T-cell (primary cell): Measurements from ENCODE around the gene ANHX. TPM values are rescaled to one million over a fixed set of nuclear protein-coding genes. Genes with fewer than 3 reads are reported as not detected.

Source experiments
- ATAC-seq, 4 experiments: fragments of 200-7000 bp in 3 of 4; fragments of 150-1000 bp in 1 of 4; cut with Tn5 transposase; replicated peaks in 1 of 4; 1 replicate in 3 of 4; 2 replicates in 1 of 4; pipeline ENCODE4 v1.10.0; 2021; ENCODE audit warnings: moderate library complexity in 3 of 4, mild to moderate bottlenecking in 2 of 4, moderate number of reproducible peaks in 1 of 4
- CTCF ChIA-PET, 2 donors: fragments of 300-600 bp; sonication (Branson Sonifier 250); formaldehyde crosslinking; loops; one replicate each; lab custom pipeline; 2022; ENCODE audit warnings: antibody characterized with exemption in 2 of 2; lab: Charles Lee
- POLR2A ChIA-PET, 2 donors: fragments of 300-600 bp; sonication (Branson Sonifier 250); formaldehyde crosslinking; loops; one replicate each; lab custom pipeline; 2022; ENCODE audit warnings: antibody characterized with exemption in 2 of 2; lab: Charles Lee
- DNase-seq, 35 experiments: peaks; one replicate each; pipeline versions ENCODE4 v3.0.0 to v3.0.0-alpha.2; 2013 to 2023
- H3K27ac ChIP-seq: one replicate; pipeline ENCODE4 v1.5.1; 2013; ENCODE audit warnings: low read length
- H3K27me3 ChIP-seq, 2 experiments: replicated peaks in 1 of 2; 1 replicate in 1 of 2; 2 replicates in 1 of 2; pipeline versions ENCODE4 v1.6.1 to v1.7.0; 2013; ENCODE audit warnings: low read length in 1 of 2, mixed read lengths in 1 of 2; ENCODE audit not compliant: control insufficient read depth in 2 of 2, insufficient read depth in 2 of 2; ENCODE audit errors: extremely low read depth in 1 of 2
- H3K36me3 ChIP-seq, 2 donors: 1 replicate in 1 of 2; 2 replicates in 1 of 2; pipeline versions ENCODE4 v1.6.1 to v1.7.0; 2013; ENCODE audit warnings: low read length in 1 of 2; ENCODE audit not compliant: control insufficient read depth in 2 of 2, insufficient read depth in 1 of 2; ENCODE audit errors: extremely low read depth in 1 of 2
- H3K4me1 ChIP-seq, 2 experiments: 1 replicate in 1 of 2; 2 replicates in 1 of 2; pipeline versions ENCODE4 v1.6.1 to v1.7.0; 2013; ENCODE audit warnings: low read length in 2 of 2, mixed read lengths in 1 of 2; ENCODE audit not compliant: insufficient read depth in 2 of 2, control insufficient read depth in 1 of 2; ENCODE audit errors: extremely low read depth in 1 of 2
- H3K4me3 ChIP-seq, 2 donors: 1 replicate in 1 of 2; 2 replicates in 1 of 2; pipeline versions ENCODE4 v1.5.1 to v1.7.0; 2013; ENCODE audit warnings: mild to moderate bottlenecking in 2 of 2, low read length in 1 of 2, moderate library complexity in 1 of 2; ENCODE audit not compliant: control insufficient read depth in 1 of 2; ENCODE audit errors: extremely low read depth in 1 of 2
- H3K9me3 ChIP-seq: 2 replicates; pipeline ENCODE4 v1.7.0; 2013
- H3K27ac Mint-ChIP-seq, 2 donors: one replicate each; pipeline ENCODE4 v1.8.0; 2020 to 2021; ENCODE audit warnings: mild to moderate bottlenecking in 2 of 2, mixed read lengths in 2 of 2
- H3K27me3 Mint-ChIP-seq, 2 donors: one replicate each; pipeline ENCODE4 v1.8.0; 2021 to 2022; ENCODE audit warnings: mixed read lengths in 2 of 2
- H3K36me3 Mint-ChIP-seq: one replicate; pipeline ENCODE4 v1.8.0; 2021; ENCODE audit warnings: mixed read lengths
- H3K4me1 Mint-ChIP-seq, 3 donors: one replicate each; pipeline ENCODE4 v1.8.0; 2020 to 2022; ENCODE audit warnings: mixed read lengths in 3 of 3, mild to moderate bottlenecking in 1 of 3
- H3K4me3 Mint-ChIP-seq, 3 donors: one replicate each; pipeline ENCODE4 v1.8.0; 2020 to 2022; ENCODE audit warnings: mild to moderate bottlenecking in 3 of 3, mixed read lengths in 3 of 3, moderate library complexity in 3 of 3
- H3K9me3 Mint-ChIP-seq, 3 donors: one replicate each; pipeline ENCODE4 v1.8.0; 2020 to 2022; ENCODE audit warnings: mixed read lengths in 3 of 3
- WGBS: methylation state at CpG from one replicate; pipeline ENCODE4 v1.1.5; 2013; ENCODE audit warnings: missing lambda C conversion rate; ENCODE audit not compliant: insufficient coverage; 5-methylcytosine and 5-hydroxymethylcytosine counted together
- total RNA-seq, 35 experiments: library from RNA in 6 of 35; stranded (reverse) in 6 of 35; fragments of 120-200 nt in 1 of 35; gene quantifications; one replicate each; pipeline versions ENCODE4 v1.2.1 to v1.2.4 and lab custom pipeline; 2013 to 2026

Gene ANHX
- total RNA-seq, 5 donors from 2014 or later (not counting 1 experiment from before 2014, with no cell fraction given): not detected

DNA sequence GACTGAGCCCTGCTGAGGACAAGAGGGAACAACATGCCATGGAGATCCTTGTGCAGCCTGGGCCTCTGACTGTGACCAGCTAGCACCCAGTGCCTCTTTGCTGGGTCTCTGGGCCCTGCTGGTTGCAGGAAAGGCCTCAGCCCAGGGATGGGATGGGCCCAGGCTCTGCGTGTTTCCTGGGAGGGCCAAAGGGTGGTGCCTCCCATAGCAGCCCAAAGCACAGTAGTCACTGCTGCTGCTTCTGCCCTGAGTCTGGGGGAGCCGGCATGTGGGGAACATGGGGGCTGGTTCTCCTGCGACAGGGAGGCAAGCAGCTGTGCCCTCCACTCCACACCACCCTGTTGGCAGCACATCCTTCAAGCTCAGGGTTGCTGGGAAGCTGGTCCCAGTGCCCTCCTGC lies 18.5 kb downstream of the ANHX start:
- no peaks in the 10 kb centered on the region for H3K9me3 ChIP-seq
- Mint-ChIP-seq H3K4me3 (no peak overlapping the region), H3K9me3 (peaks cover 18 to 47% (median 23%) of the 10 kb centered on the region in 3 donors), H3K36me3 (peaks cover 12% of the 10 kb centered on the region), H3K27me3 (peaks cover 0 to 3% of the 10 kb centered on the region in 2 donors), H3K27ac (no peak overlapping the region), H3K4me1 (no peaks in the 10 kb centered on the region)
- no peak overlapping the region for H3K4me3 ChIP-seq
- H3K27ac ChIP-seq: no peak overlapping the region
- H3K36me3 ChIP-seq: no peaks in the 10 kb centered on the region
- DNase-seq (peak in 1 of 35 experiments; percentile 5), ATAC-seq (no peak)
- CTCF ChIA-PET: no interaction called here
- WGBS: 43% methylated on average over 1 of the region's 3 CpGs
- H3K4me1 ChIP-seq: no peaks in the 10 kb centered on the region
- POLR2A ChIA-PET: no interaction called here
- peaks cover 0 to 37% of the 10 kb centered on the region in 2 experiments for H3K27me3 ChIP-seq

DNA sequence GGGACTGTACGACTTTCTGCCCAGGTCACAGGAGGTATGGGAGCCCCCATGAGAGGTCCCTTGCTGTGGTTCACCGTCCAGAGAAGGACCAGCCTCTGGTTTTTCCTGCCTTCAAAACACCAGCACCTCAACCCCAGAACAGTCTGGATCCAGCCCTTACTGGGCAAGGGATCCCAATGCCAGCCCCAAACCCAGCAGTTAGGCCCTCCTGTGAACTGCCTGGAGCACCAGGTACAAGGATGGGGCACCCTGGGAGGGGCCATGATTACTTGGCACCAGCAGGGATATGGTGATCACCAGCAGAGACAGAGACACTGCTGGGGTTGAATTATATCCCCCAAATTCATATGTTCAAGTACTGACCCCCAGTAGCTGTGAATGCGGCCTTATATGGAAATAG lies 20.0 kb downstream of the ANHX start:
- POLR2A ChIA-PET: no interaction called here
- DNase-seq (no peak), ATAC-seq (no peak)
- Mint-ChIP-seq H3K27me3 (peaks cover 0 to 3% of the 10 kb centered on the region in 2 donors), H3K36me3 (peaks cover 16% of the 10 kb centered on the region), H3K4me3 (no peak overlapping the region), H3K27ac (no peak overlapping the region), H3K9me3 (peaks cover 23 to 53% (median 27%) of the 10 kb centered on the region in 3 donors), H3K4me1 (no peaks in the 10 kb centered on the region)
- no peaks in the 10 kb centered on the region for H3K4me1 ChIP-seq
- H3K4me3 ChIP-seq: no peak overlapping the region
- no peaks in the 10 kb centered on the region for H3K9me3 ChIP-seq
- peaks cover 0 to 31% of the 10 kb centered on the region in 2 experiments for H3K27me3 ChIP-seq
- no peak overlapping the region for H3K27ac ChIP-seq
- 62% methylated on average over 2 of the region's 3 CpGs for WGBS
- H3K36me3 ChIP-seq: no peaks in the 10 kb centered on the region
- CTCF ChIA-PET: no interaction called here

DNA sequence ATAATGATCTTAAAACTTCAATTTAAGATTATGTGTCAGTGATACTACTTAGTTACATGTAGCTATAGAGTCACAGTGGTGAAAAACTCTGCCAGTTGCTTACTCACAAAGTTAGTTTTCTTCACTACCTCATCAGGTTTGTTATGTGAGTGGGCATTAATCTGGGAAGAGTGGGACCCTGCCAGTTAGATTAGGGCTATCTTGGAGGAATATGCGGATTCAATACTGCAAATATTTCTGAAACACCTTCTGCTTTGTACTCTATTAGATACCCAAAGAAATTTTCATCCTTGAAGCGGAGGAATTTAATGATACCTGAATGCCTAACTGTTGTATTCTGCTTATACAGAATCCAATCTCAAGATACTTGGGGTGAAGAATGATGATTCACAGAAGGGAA lies 29.3 kb downstream of the ANHX start:
- ChIA-PET POLR2A (interaction anchor here in 1 of 2 donors (0.6 kb wide), 1 partner anchor 162 kb away, joined by 3 read pairs; no protein-coding TSS in a partner anchor), CTCF (no interaction called here)
- Mint-ChIP-seq H3K4me3 (no peak overlapping the region), H3K27ac (no peak overlapping the region), H3K27me3 (no peaks in the 10 kb centered on the region), H3K36me3 (peaks cover 44% of the 10 kb centered on the region), H3K9me3 (peaks cover 0 to 50% (median 28%) of the 10 kb centered on the region in 3 donors), H3K4me1 (no peaks in the 10 kb centered on the region)
- WGBS: no CpG with 5 or more reads among the region's 2 CpGs
- no peak for DNase-seq
- Histone ChIP-seq H3K27me3 (no peaks in the 10 kb centered on the region), H3K36me3 (peaks cover 0 to 19% of the 10 kb centered on the region in 2 donors), H3K4me3 (no peak overlapping the region), H3K9me3 (peaks cover 39% of the 10 kb centered on the region), H3K27ac (no peak overlapping the region), H3K4me1 (no peaks in the 10 kb centered on the region)
- no peak for ATAC-seq

DNA sequence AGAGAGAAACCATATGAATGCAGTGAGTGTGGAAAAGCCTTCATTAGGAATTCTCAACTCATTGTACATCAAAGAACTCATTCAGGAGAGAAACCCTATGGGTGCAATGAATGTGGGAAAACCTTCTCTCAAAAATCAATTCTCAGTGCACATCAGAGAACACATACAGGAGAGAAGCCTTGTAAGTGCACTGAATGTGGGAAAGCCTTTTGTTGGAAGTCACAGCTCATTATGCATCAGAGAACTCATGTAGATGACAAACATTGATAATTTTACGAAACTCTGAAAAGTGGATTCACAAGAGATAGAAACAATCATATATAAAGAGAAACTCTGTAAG lies 31.4 kb downstream of the ANHX start:
- Mint-ChIP-seq H3K9me3 (peaks cover 13 to 68% (median 40%) of the 10 kb centered on the region in 3 donors), H3K4me3 (no peak overlapping the region), H3K27ac (no peak overlapping the region), H3K27me3 (no peaks in the 10 kb centered on the region), H3K4me1 (no peaks in the 10 kb centered on the region), H3K36me3 (peaks cover 64% of the 10 kb centered on the region)
- Histone ChIP-seq H3K27me3 (no peaks in the 10 kb centered on the region), H3K9me3 (peaks cover 47% of the 10 kb centered on the region), H3K4me3 (no peak overlapping the region), H3K27ac (no peak overlapping the region), H3K4me1 (no peaks in the 10 kb centered on the region), H3K36me3 (peaks cover 0 to 30% of the 10 kb centered on the region in 2 donors)
- ATAC-seq: no peak
- WGBS: no CpG with 5 or more reads among the region's 1 CpG
- ChIA-PET CTCF (no interaction called here), POLR2A (interaction anchor here in 1 of 2 donors (0.6 kb wide), 1 partner anchor 17 kb away, joined by 8 read pairs; no protein-coding TSS in a partner anchor)
- no peak for DNase-seq

DNA sequence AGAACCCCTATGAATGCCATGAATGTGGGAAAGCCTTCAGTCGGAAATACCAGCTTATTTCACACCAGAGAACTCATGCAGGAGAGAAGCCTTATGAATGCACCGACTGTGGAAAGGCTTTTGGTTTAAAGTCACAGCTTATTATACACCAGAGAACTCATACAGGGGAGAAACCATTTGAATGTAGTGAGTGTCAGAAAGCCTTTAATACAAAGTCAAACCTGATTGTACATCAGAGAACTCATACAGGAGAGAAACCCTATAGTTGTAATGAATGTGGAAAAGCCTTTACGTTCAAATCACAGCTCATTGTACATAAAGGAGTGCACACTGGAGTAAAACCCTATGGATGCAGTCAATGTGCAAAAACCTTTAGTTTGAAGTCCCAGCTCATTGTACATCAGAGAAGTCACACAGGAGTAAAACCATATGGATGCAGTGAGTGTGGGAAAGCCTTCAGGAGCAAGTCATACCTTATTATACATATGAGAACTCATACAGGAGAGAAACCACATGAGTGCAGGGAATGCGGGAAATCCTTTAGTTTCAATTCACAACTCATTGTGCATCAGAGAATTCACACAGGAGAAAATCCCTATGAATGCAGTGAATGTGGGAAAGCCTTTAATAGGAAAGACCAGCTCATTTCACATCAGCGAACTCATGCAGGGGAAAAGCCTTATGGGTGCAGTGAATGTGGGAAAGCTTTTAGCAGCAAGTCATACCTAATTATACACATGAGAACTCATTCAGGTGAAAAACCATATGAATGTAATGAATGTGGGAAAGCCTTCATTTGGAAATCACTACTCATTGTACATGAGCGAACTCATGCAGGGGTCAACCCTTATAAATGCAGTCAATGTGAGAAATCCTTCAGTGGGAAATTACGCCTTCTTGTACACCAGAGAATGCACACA lies 32.1 kb downstream of the ANHX start:
- no peak for ATAC-seq
- no peaks in the 10 kb centered on the region for H3K27me3 Mint-ChIP-seq

DNA sequence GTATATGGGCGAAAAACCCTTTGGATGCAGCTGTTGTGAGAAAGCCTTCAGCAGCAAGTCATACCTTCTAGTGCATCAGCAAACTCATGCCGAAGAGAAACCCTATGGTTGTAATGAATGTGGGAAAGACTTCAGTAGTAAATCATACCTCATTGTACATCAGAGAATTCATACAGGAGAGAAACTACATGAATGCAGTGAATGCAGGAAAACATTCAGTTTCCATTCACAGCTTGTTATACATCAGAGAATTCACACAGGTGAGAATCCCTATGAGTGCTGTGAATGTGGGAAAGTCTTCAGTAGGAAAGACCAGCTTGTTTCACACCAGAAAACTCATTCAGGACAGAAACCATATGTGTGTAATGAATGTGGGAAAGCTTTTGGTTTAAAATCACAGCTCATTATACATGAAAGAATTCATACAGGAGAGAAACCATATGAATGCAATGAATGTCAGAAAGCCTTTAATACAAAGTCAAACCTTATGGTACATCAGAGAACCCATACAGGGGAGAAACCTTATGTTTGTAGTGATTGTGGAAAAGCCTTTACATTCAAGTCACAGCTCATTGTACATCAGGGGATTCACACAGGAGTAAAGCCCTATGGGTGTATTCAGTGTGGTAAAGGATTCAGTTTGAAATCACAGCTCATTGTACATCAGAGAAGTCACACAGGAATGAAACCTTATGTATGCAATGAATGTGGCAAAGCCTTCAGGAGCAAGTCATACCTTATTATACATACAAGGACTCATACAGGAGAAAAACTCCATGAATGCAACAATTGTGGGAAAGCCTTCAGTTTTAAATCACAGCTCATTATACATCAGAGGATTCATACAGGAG lies 33.0 kb downstream of the ANHX start:
- ChIA-PET CTCF (no interaction called here), POLR2A (no interaction called here)
- Histone ChIP-seq H3K27me3 (no peaks in the 10 kb centered on the region), H3K4me1 (no peaks in the 10 kb centered on the region), H3K9me3 (peaks cover 47% of the 10 kb centered on the region), H3K27ac (no peak overlapping the region), H3K4me3 (peak overlapping the region in 1 of 2 donors; percentile 38), H3K36me3 (peaks cover 0 to 30% of the 10 kb centered on the region in 2 donors)
- Mint-ChIP-seq H3K36me3 (peaks cover 65% of the 10 kb centered on the region), H3K4me1 (no peaks in the 10 kb centered on the region), H3K27ac (no peak overlapping the region), H3K9me3 (peaks cover 13 to 64% (median 37%) of the 10 kb centered on the region in 3 donors), H3K27me3 (no peaks in the 10 kb centered on the region), H3K4me3 (peak overlapping the region in 1 of 3 donors; percentile 36)
- no peak for DNase-seq
- no CpG with 5 or more reads among the region's 2 CpGs for WGBS
- ATAC-seq: no peak

More for the DNA sequence above, 32.1 kb downstream of the ANHX start:
- no peak overlapping the region for H3K27ac ChIP-seq
- peaks cover 13 to 67% (median 39%) of the 10 kb centered on the region in 3 donors for H3K9me3 Mint-ChIP-seq
- peaks cover 0 to 30% of the 10 kb centered on the region in 2 donors for H3K36me3 ChIP-seq
- H3K4me3 Mint-ChIP-seq: peak overlapping the region in 1 of 3 donors; percentile 36
- H3K4me1 ChIP-seq: no peaks in the 10 kb centered on the region
- no peak for DNase-seq
- H3K4me1 Mint-ChIP-seq: no peaks in the 10 kb centered on the region
- peak overlapping the region in 1 of 2 donors; percentile 23 for H3K4me3 ChIP-seq
- peaks cover 47% of the 10 kb centered on the region for H3K9me3 ChIP-seq
- H3K36me3 Mint-ChIP-seq: peaks cover 66% of the 10 kb centered on the region
- no peaks in the 10 kb centered on the region for H3K27me3 ChIP-seq
- no peak overlapping the region for H3K27ac Mint-ChIP-seq
- ChIA-PET POLR2A (no interaction called here), CTCF (no interaction called here)
- WGBS: no CpG with 5 or more reads among the region's 7 CpGs
